Stimulated activated CD4-positive, alpha-beta T cell treated with anti-CD3 and anti-CD28 coated beads, TNF-alpha, amount 100 ng/mL, for 4 hours (primary cell): Measurements from ENCODE around the gene MXRA7.
"Not testable (repeated sequence)": the region's sequence is repeated elsewhere in the genome, so short reads cannot be mapped to it uniquely, and the experiment has no call there.

Experiments used
- DNase-seq, 3 experiments: peaks; one replicate each; pipeline ENCODE4 v3.0.0-alpha.2; 2020; ENCODE audit warnings: low read depth in 3 of 3

MXRA7 gene

GRCh38 chr17:76644995-76645394 is 65.8 kb downstream of the MXRA7 start:
- DNase-seq, result no peak

GRCh38 chr17:76643553-76644148 is 67.1 kb downstream of the MXRA7 start, which contains the start of gene ST6GALNAC1:
Gene ST6GALNAC1, minus strand, starts transcription at chr17:76643757. Its CDS starts 119 bp downstream, at chr17:76643638.
- DNase-seq, result peak in 1 of 3 experiments; percentile 15

GRCh38 chr17:76642994-76643393 is 67.8 kb downstream of the MXRA7 start:
- DNase-seq, result no peak

GRCh38 chr17:76642032-76642561 is 68.7 kb downstream of the MXRA7 start:
- DNase-seq, result no peak

- no peak for DNase-seq
Measured at GRCh38 chr17:76641501-76641900, 69.3 kb downstream of the MXRA7 start.

- DNase-seq, result no peak
Measured at GRCh38 chr17:76640550-76641380, 70.0 kb downstream of the MXRA7 start.

GRCh38 chr17:76638263-76638662 is 72.5 kb downstream of the MXRA7 start:
- no peak for DNase-seq

- not testable (repeated sequence) for DNase-seq
Measured at GRCh38 chr17:76636486-76637206, 74.1 kb downstream of the MXRA7 start.

- DNase-seq, result no peak
Measured at GRCh38 chr17:76635659-76636360, 75.0 kb downstream of the MXRA7 start.

GRCh38 chr17:76635039-76635438 is 75.7 kb downstream of the MXRA7 start:
- no peak for DNase-seq

- no peak for DNase-seq
Measured at GRCh38 chr17:76633628-76634328, 77.0 kb downstream of the MXRA7 start.

GRCh38 chr17:76631821-76632565 is 78.8 kb downstream of the MXRA7 start:
- DNase-seq, result no peak

- DNase-seq, result no peak
Measured at GRCh38 chr17:76630151-76630550, 80.6 kb downstream of the MXRA7 start.
